ENCODE results near the gene TMEM91. TPM values are rescaled to one million over a fixed set of nuclear protein-coding genes. Genes with fewer than 3 reads are reported as not detected.

TMEM91 gene
- total and polyA plus RNA-seq, 2 of the 8 experiments (the other 6 are each of a cell fraction or from before 2014, with no cell fraction given) = 5.3 to 7.4 TPM

- H2BK5ac ChIP-seq (ENCODE audit: low read depth, low read length) = no peak overlapping the region; the same call in 1 of the 2 replicates
- H3K79me1 ChIP-seq (ENCODE audit: low read depth, low read length) = peaks cover 6% of the 10 kb centered on the region
- H2BK20ac ChIP-seq (ENCODE audit: low read length) = no peak overlapping the region
- FAIRE-seq (no peak), DNase-seq (ENCODE audit: low read depth in 1 of 2, low spot score in 2 of 2) (no peak)
- H3K4me3 ChIP-seq (ENCODE audit: extremely low read depth in 1 of 4, insufficient read depth in 2 of 4, low read depth in 3 of 4, low read length in 4 of 4) = peak overlapping the region; percentile 84 to 95 (median 90)
- H2BK12ac ChIP-seq (ENCODE audit: low read depth, low read length) = peak overlapping the region; percentile 80; the same call in 1 of the 2 replicates
- H3K27me3 ChIP-seq (replicated peaks in 1 of 4; ENCODE audit: control insufficient read depth in 3 of 4, extremely low read depth in 1 of 4, insufficient read depth in 3 of 4, low read length in 3 of 4) = no peaks in the 10 kb centered on the region
- H3K4me1 ChIP-seq (replicated peaks in 1 of 4; ENCODE audit: control insufficient read depth in 3 of 4, insufficient read depth in 4 of 4, low read length in 3 of 4) = peaks cover 0 to 6% (median 2%) of the 10 kb centered on the region in 4 experiments; a peak in 2 of 7 replicates
- ChIA-PET CTCF (ENCODE audit: partially characterized antibody) (interaction anchor here (1.0 to 4.6 kb wide), 5 partner anchors 9 to 237 kb away, joined by 3 to 37 read pairs (median 4); partner anchors contain the start of genes TGFB1 and TMEM91), POLR2A (ENCODE audit: partially characterized antibody) (interaction anchor here (0.6 to 3.1 kb wide), 11 partner anchors 10 to 99 kb away, joined by 3 to 29 read pairs (median 6); partner anchors contain the start of genes B3GNT8, DMAC2, HNRNPUL1 and TGFB1)
- no peak overlapping the region for H3K23ac ChIP-seq (ENCODE audit: insufficient read length)
- H2AK5ac ChIP-seq (ENCODE audit: low read depth, low read length) = no peak overlapping the region; the same call in 1 of the 2 replicates
- H4K91ac ChIP-seq (replicated peaks; ENCODE audit: insufficient read length, low read length) = no peak overlapping the region
- H3K9me3 ChIP-seq (ENCODE audit: insufficient read depth in 2 of 2, low read depth in 1 of 2, low read length in 1 of 2) = no peaks in the 10 kb centered on the region
- no peak overlapping the region for H3K4ac ChIP-seq (replicated peaks; ENCODE audit: insufficient read length, low read depth, low read length)
- peak overlapping the region in 1 of 4 experiments; percentile 97; a peak in 2 of 7 replicates for H3K9ac ChIP-seq (replicated peaks in 1 of 4; ENCODE audit: extremely low read depth in 1 of 4, low read depth in 3 of 4, low read length in 3 of 4)
- 42% methylated on average over 6 of the region's 6 CpGs; no CpG with 5 or more reads in 1 of the 2 experiments for WGBS, 2 experiments (ENCODE audit: extremely low coverage in 1 of 2, insufficient coverage in 1 of 2, insufficient read length in 1 of 2, insufficient replicate concordance in 2 of 2, low coverage in 1 of 2, low lambda C conversion rate in 2 of 2, missing lambda C conversion rate in 1 of 2)
- H2BK15ac ChIP-seq (ENCODE audit: low read length) = peak overlapping the region; percentile 61; the same call in 1 of the 2 replicates
- H3K4me2 ChIP-seq (ENCODE audit: insufficient read depth in 1 of 2, low read depth in 2 of 2, low read length in 2 of 2) = peak overlapping the region; percentile 82 to 83
- no peak overlapping the region for H3K14ac ChIP-seq (ENCODE audit: insufficient read length)
- H2BK120ac ChIP-seq (replicated peaks; ENCODE audit: low read depth, low read length) = no peak overlapping the region
- no peaks in the 10 kb centered on the region for H3K36me3 ChIP-seq (ENCODE audit: control insufficient read depth in 2 of 4, insufficient read depth in 4 of 4, low read length in 3 of 4)
- H4K5ac ChIP-seq (ENCODE audit: insufficient read length, low read depth, low read length) = no peak overlapping the region
- H3K27ac ChIP-seq (ENCODE audit: low read depth, low read length) = no peak overlapping the region; the same call in 1 of the 2 replicates
- peaks cover 6% of the 10 kb centered on the region for H3K23me2 ChIP-seq (ENCODE audit: low read depth, low read length)
- TF ChIP-seq SP4 (IDR thresholded peaks at IDR 0.05; ENCODE audit: low read length) = no peak
- no peak for TF ChIP-seq SIRT6 (IDR thresholded peaks at IDR 0.05; ENCODE audit: low read length)
- no peak for TF ChIP-seq BCL11A (IDR thresholded peaks at IDR 0.05; ENCODE audit: low read depth in 2 of 2, low read length in 2 of 2)
- TF ChIP-seq PHF8 (conservative IDR thresholded peaks at IDR 0.05; ENCODE audit: low read depth, low read length) = no peak
- TF ChIP-seq SP2 (IDR thresholded peaks at IDR 0.05; ENCODE audit: low read length) = no peak
- TF ChIP-seq EP300 (IDR thresholded peaks at IDR 0.05; ENCODE audit: borderline replicate concordance in 1 of 2, low read depth in 2 of 2, low read length in 2 of 2) = no peak
- no peak overlapping the region for H4K8ac ChIP-seq (ENCODE audit: extremely low read depth, insufficient read depth, low read length)
- H3K79me2 ChIP-seq (ENCODE audit: control insufficient read depth in 1 of 2, insufficient read depth in 2 of 2, low read length in 2 of 2) = no peaks in the 10 kb centered on the region
- no peaks in the 10 kb centered on the region for H4K20me1 ChIP-seq (replicated peaks in 1 of 2; ENCODE audit: control insufficient read depth in 1 of 2, insufficient read depth in 2 of 2, low read length in 2 of 2)
- peak overlapping the region; percentile 92 for H2AFZ ChIP-seq (ENCODE audit: low read length)
- H3K56ac ChIP-seq (replicated peaks; ENCODE audit: insufficient read length, low read depth, low read length) = no peak overlapping the region
- H3K18ac ChIP-seq (ENCODE audit: extremely low read depth, low read length) = no peak overlapping the region
Measured at GRCh38 chr19:41363371-41363752, 13.0 kb upstream of the TMEM91 start.

Measured in H1 (cell line).